HepG2 (cell line): Measurements from ENCODE around the gene STK36. TPM values are rescaled to one million over a fixed set of nuclear protein-coding genes. Genes with fewer than 3 reads are reported as not detected.
A peak's percentile ranks its signal among the peaks of the same experiment; 100 is the strongest.

ENCODE experiments used
- ELF1 ChIP-seq: sonication (generic); formaldehyde crosslinking; IDR thresholded peaks from 2 replicates; pipeline ENCODE4 v1.4.0; 2020; ENCODE audit warnings: missing genetic modification reagents
- FOXO1 ChIP-seq: sonication (generic); formaldehyde crosslinking; IDR thresholded peaks from 2 replicates; pipeline ENCODE4 v1.4.0; 2020; ENCODE audit warnings: missing genetic modification reagents
- HHEX ChIP-seq: IDR thresholded peaks from 2 replicates; pipeline ENCODE4 v1.6.1; 2016; ENCODE audit warnings: control low read depth
- NFAT5 ChIP-seq: sonication (generic); formaldehyde crosslinking; IDR thresholded peaks from 2 replicates; pipeline ENCODE4 v1.4.0; 2020; ENCODE audit warnings: missing genetic modification reagents
- RFXAP ChIP-seq: sonication (generic); formaldehyde crosslinking; IDR thresholded peaks from 2 replicates; pipeline ENCODE4 v1.4.0; 2020; ENCODE audit warnings: missing genetic modification reagents, borderline replicate concordance
- SALL1 ChIP-seq: sonication (generic); formaldehyde crosslinking; IDR thresholded peaks from 2 replicates; pipeline ENCODE4 v1.8.0; 2022; ENCODE audit warnings: mild to moderate bottlenecking, missing genetic modification reagents
- SIN3A ChIP-seq: IDR thresholded peaks from 2 replicates; pipeline ENCODE4 v1.6.1; 2011; ENCODE audit warnings: low read depth, mild to moderate bottlenecking, control low read depth, low read length, borderline replicate concordance
- SMARCC2 ChIP-seq: fragments of 450-650 bp; IDR thresholded peaks from 2 replicates; pipeline ENCODE4 v1.6.1; 2017; ENCODE audit warnings: antibody characterized with exemption, mild to moderate bottlenecking
- SOX5 ChIP-seq: IDR thresholded peaks from 2 replicates; pipeline ENCODE4 v1.6.1; 2016; ENCODE audit warnings: borderline replicate concordance
- SRF ChIP-seq: IDR thresholded peaks from 2 replicates; pipeline ENCODE4 v1.6.1; 2011; ENCODE audit warnings: mild to moderate bottlenecking, low read depth, low read length, moderate library complexity
- XRCC5 ChIP-seq: fragments of 200-400 bp; formaldehyde crosslinking; optimal IDR thresholded peaks from 2 replicates; pipeline ENCODE3; 2017; ENCODE audit warnings: mild to moderate bottlenecking, low read length
- ZBED4 ChIP-seq: sonication (generic); formaldehyde crosslinking; IDR thresholded peaks from 2 replicates; pipeline ENCODE4 v1.4.0; 2020; ENCODE audit warnings: missing genetic modification reagents, borderline replicate concordance
- ZFP36L1 ChIP-seq: sonication (generic); formaldehyde crosslinking; IDR thresholded peaks from 2 replicates; pipeline ENCODE4 v1.8.0; 2022; ENCODE audit warnings: mild to moderate bottlenecking, missing genetic modification reagents, moderate library complexity
- ZNF18 ChIP-seq: sonication (generic); formaldehyde crosslinking; IDR thresholded peaks from 2 replicates; pipeline ENCODE4 v1.8.0; 2022; ENCODE audit warnings: mild to moderate bottlenecking, missing genetic modification reagents; ENCODE audit not compliant: insufficient replicate concordance
- ZNF280D ChIP-seq: sonication (generic); formaldehyde crosslinking; IDR thresholded peaks from 2 replicates; pipeline ENCODE4 v1.5.1; 2020; ENCODE audit warnings: mild to moderate bottlenecking, missing genetic modification reagents
- ZNF605 ChIP-seq: sonication (generic); formaldehyde crosslinking; IDR thresholded peaks from 2 replicates; pipeline ENCODE4 v1.8.0; 2022; ENCODE audit warnings: mild to moderate bottlenecking, missing genetic modification reagents
- polyA plus RNA-seq, 8 experiments: library from polyadenylated mRNA; depleted of rRNA in 3 of 8; stranded (reverse) in 7 of 8; unstranded in 1 of 8; fragments of >200 nt; fragmentation: Illumina TruSeq in 4 of 8; extraction: Trizol in 4 of 8; gene quantifications; 2 replicates each; pipeline versions ENCODE4 v1.2.1 to v1.2.3, GENCODE V29; 2011 to 2016; ENCODE audit warnings: low read depth in 4 of 8, missing spikeins in 1 of 8, mixed read lengths in 1 of 8; ENCODE audit not compliant: insufficient read depth in 1 of 8
- total RNA-seq, 5 experiments: library from RNA; depleted of rRNA; stranded (reverse); fragments of >200 nt; fragmentation: Illumina TruSeq; extraction: Trizol; gene quantifications; 2 replicates each; pipeline ENCODE4 v1.2.3, GENCODE V29; 2016; ENCODE audit warnings: low read depth in 1 of 5

The STK36 gene
- total and polyA plus RNA-seq, 2 of the 13 experiments (the other 11 are each of a cell fraction or from before 2014, with no cell fraction given) = 45.9 to 83.5 TPM

GRCh38 chr2:218732052-218732760 lies 60.3 kb downstream of the STK36 start (continued):
- TF ChIP-seq ZBED4 (CRISPR knock-in tag) (no peak), RFXAP (CRISPR knock-in tag) (no peak), SALL1 (no peak), SRF (no peak), SIN3A (no peak), FOXO1 (no peak), SOX5 (CRISPR knock-in tag) (0 out of 2 replicates have a peak, but pooled peaks have one; percentile 11), ZNF605 (no peak), ELF1 (no peak), ZFP36L1 (CRISPR knock-in tag) (0 out of 2 replicates have a peak, but pooled peaks have one; percentile 25), NFAT5 (CRISPR knock-in tag) (no peak), ZNF18 (CRISPR knock-in tag) (no peak), HHEX (no peak), ZNF280D (CRISPR knock-in tag) (no peak), XRCC5 (no peak), SMARCC2 (no peak)
